ENCODE results near the gene SLC9A5.
A peak's percentile ranks its signal among the peaks of the same experiment; 100 is the strongest.

Gene SLC9A5

DNA sequence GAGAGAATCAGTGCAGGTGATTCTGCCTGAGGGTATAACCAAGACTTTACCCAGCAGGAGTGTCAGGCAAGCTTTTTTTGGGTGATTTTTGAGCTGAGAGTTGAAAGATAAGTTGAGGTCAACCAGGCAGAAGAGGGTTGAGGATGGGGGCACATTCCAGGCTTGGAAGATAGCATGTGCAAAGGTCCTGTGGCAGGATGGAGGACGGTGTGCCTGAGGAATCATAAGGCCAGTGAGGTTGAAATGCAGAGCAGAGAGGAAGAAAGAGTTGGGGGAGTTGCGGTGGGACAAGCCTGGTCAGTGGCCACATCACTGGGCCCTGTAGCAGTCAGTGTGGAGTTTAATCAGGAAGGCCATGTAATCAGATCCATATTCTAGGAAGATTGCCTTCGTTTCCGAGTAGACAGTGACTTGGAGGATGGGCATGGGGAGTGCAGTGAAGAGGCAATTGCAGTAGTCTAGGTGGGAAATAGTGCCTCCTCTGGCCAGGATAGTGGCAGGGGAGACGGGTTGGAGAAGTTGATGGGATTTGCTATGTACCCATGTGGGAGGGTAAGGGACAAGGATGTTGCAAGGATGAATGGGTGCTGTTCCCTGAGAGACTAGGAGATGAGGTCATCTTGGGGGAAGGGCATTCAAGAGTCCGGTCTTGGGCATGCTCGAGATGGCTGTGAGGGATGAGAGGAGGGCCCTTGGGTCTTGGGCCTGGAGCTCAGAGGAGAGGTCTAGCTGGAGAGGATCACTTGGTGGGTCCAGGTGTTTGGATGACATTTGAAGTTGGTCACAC is 34.5 kb downstream of the SLC9A5 start:
- no peaks in the 10 kb centered on the region; the same call in 1 of the 2 replicates for H3K27me3 ChIP-seq (replicated peaks; ENCODE audit: control insufficient read depth, insufficient read depth, low read length)
- H3K36me3 ChIP-seq (ENCODE audit: control insufficient read depth, insufficient read depth, low read length), result no peaks in the 10 kb centered on the region
- TF ChIP-seq, protein P1, sequence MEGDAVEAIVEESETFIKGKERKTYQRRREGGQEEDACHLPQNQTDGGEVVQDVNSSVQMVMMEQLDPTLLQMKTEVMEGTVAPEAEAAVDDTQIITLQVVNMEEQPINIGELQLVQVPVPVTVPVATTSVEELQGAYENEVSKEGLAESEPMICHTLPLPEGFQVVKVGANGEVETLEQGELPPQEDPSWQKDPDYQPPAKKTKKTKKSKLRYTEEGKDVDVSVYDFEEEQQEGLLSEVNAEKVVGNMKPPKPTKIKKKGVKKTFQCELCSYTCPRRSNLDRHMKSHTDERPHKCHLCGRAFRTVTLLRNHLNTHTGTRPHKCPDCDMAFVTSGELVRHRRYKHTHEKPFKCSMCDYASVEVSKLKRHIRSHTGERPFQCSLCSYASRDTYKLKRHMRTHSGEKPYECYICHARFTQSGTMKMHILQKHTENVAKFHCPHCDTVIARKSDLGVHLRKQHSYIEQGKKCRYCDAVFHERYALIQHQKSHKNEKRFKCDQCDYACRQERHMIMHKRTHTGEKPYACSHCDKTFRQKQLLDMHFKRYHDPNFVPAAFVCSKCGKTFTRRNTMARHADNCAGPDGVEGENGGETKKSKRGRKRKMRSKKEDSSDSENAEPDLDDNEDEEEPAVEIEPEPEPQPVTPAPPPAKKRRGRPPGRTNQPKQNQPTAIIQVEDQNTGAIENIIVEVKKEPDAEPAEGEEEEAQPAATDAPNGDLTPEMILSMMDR (IDR thresholded peaks at IDR 0.05; ENCODE audit: insufficient read depth, low read length, poor library complexity, severe bottlenecking), result peak; percentile 12
- H3K4me3 ChIP-seq (replicated peaks; ENCODE audit: low read depth, low read length), result no peak overlapping the region
- DNase-seq (ENCODE audit: extremely low read depth, insufficient read length), result no peak

DNA sequence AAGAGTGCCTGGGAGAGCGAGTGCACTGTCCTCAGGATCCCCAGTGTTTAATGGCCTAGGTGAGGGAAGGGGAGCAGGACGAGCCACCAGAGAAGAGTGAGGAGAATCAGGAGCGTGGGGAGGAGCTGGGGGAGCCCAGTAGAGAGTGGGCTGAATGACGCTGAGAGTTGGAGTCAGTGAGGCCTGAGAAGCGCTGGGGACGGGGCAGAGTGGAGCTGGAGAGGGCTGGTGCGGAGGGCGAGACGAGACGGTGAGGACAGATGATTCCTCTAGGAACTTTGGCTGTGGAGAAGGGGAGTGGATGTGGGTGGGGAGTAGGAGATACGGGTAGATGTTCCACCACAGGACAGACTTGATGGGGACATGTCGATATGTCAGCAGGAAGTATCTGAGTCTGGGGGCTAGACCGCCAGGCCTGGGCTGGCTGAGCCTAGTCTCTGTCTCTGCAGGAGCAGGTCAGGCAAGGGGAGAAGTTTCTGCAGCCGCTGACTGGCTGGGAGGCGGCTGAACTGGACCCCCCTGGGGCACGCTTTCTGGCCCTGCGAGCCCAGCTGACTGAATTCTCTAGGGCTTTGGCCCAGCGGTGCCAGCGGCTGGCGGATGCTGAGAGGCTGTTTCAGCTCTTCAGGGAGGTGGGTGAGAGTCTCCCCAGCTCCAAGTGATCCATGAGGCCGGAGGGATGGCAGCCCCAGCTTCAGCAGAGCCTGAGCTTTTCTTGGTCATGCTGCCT is 35.2 kb downstream of the SLC9A5 start:
- H3K27me3 ChIP-seq (replicated peaks; ENCODE audit: control insufficient read depth, insufficient read depth, low read length), result no peaks in the 10 kb centered on the region; the same call in 1 of the 2 replicates
- no peak overlapping the region for H3K4me3 ChIP-seq (replicated peaks; ENCODE audit: low read depth, low read length)
- TF ChIP-seq, protein P1 (IDR thresholded peaks at IDR 0.05; ENCODE audit: insufficient read depth, low read length, poor library complexity, severe bottlenecking), result no peak
- H3K36me3 ChIP-seq (ENCODE audit: control insufficient read depth, insufficient read depth, low read length), result no peaks in the 10 kb centered on the region
- no peak for DNase-seq (ENCODE audit: extremely low read depth, insufficient read length)

DNA sequence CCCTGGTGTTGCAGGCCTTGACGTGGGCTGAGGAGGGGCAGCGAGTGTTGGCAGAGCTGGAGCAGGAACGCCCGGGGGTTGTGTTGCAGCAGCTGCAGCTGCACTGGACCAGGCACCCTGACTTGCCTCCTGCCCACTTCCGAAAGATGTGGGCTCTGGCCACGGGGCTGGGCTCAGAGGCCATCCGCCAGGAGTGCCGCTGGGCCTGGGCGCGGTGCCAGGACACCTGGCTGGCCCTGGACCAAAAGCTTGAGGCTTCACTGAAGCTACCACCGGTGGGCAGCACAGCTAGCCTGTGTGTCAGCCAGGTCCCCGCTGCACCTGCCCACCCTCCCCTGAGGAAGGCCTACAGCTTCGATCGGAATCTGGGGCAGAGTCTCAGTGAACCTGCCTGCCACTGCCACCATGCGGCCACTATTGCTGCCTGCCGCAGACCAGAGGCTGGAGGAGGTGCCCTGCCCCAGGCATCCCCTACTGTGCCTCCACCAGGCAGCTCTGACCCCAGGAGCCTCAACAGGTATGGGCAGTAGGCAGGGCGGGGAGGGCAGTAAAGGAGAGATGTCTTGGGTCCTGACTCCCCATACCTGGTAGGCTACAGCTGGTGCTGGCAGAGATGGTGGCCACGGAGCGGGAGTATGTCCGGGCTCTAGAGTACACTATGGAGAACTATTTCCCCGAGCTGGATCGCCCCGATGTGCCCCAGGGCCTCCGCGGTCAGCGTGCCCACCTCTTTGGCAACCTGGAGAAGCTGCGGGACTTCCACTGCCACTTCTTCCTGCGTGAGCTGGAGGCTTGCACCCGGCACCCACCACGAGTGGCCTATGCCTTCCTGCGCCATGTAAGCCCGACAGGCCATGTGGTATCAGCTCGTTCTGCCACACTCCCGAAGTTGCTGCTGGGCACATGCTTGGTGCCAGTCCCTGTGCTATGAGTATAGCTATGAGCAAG is 36.2 kb downstream of the SLC9A5 start:
- Histone ChIP-seq H3K4me3 (replicated peaks; ENCODE audit: low read depth, low read length) (no peak overlapping the region), H3K27me3 (replicated peaks; ENCODE audit: control insufficient read depth, insufficient read depth, low read length) (no peaks in the 10 kb centered on the region; the same call in 1 of the 2 replicates), H3K36me3 (ENCODE audit: control insufficient read depth, insufficient read depth, low read length) (no peaks in the 10 kb centered on the region)
- TF ChIP-seq, protein P1 (IDR thresholded peaks at IDR 0.05; ENCODE audit: insufficient read depth, low read length, poor library complexity, severe bottlenecking), result peak; percentile 14
- no peak for DNase-seq (ENCODE audit: extremely low read depth, insufficient read length)

DNA sequence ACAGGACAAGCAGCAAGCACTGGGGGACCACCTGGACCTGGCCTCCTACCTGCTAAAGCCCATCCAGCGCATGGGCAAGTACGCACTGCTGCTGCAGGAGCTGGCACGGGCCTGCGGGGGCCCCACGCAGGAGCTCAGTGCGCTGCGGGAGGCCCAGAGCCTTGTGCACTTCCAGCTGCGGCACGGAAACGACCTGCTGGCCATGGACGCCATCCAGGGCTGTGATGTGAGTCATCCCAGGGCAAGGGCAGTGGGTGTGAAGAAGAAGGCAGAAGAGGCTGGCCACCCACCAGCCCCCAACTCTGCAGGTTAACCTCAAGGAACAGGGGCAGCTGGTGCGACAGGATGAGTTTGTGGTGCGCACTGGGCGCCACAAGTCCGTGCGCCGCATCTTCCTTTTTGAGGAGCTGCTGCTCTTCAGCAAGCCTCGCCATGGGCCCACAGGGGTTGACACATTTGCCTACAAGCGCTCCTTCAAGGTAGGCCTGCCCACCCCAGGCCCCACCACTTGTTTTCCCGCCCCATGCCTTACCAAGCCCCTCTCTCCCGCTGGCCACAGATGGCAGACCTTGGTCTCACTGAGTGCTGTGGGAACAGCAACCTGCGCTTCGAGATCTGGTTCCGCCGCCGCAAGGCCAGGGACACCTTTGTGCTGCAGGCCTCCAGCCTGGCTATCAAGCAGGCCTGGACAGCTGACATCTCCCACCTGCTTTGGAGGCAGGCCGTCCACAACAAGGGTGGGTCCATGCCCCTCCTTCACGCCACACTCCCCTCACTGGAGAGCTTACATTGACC is 37.9 kb downstream of the SLC9A5 start:
- TF ChIP-seq, protein P1 (IDR thresholded peaks at IDR 0.05; ENCODE audit: insufficient read depth, low read length, poor library complexity, severe bottlenecking), result no peak
- no peak overlapping the region for H3K4me3 ChIP-seq (replicated peaks; ENCODE audit: low read depth, low read length)
- no peaks in the 10 kb centered on the region for H3K36me3 ChIP-seq (ENCODE audit: control insufficient read depth, insufficient read depth, low read length)
- no peaks in the 10 kb centered on the region for H3K27me3 ChIP-seq (replicated peaks; ENCODE audit: control insufficient read depth, insufficient read depth, low read length)
- no peak for DNase-seq (ENCODE audit: extremely low read depth, insufficient read length)

DNA sequence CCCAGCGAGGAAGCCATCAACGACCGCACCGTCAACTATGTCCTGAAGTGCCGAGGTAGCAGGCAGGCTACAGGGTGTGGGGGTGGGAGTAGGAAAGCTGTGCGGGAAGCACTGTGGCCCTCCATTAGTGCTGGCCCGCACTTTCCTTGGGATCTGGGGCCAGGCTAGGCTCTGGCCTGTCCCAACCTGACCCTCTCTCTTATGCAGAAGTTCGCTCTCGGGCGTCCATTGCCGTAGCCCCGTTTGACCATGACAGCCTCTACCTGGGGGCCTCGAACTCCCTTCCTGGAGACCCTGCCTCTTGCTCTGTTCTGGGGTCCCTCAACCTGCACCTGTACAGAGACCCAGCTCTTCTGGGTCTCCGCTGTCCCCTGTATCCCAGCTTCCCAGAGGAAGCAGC is 39.2 kb downstream of the SLC9A5 start:
- no peak overlapping the region for H3K4me3 ChIP-seq (replicated peaks; ENCODE audit: low read depth, low read length)
- DNase-seq (ENCODE audit: extremely low read depth, insufficient read length), result no peak
- no peaks in the 10 kb centered on the region for H3K27me3 ChIP-seq (replicated peaks; ENCODE audit: control insufficient read depth, insufficient read depth, low read length)
- TF ChIP-seq, protein P1 (IDR thresholded peaks at IDR 0.05; ENCODE audit: insufficient read depth, low read length, poor library complexity, severe bottlenecking), result no peak
- no peaks in the 10 kb centered on the region for H3K36me3 ChIP-seq (ENCODE audit: control insufficient read depth, insufficient read depth, low read length)

All from GM06990 (cell line).